ENCODE results near the gene POGZ.

The POGZ gene, protein sequence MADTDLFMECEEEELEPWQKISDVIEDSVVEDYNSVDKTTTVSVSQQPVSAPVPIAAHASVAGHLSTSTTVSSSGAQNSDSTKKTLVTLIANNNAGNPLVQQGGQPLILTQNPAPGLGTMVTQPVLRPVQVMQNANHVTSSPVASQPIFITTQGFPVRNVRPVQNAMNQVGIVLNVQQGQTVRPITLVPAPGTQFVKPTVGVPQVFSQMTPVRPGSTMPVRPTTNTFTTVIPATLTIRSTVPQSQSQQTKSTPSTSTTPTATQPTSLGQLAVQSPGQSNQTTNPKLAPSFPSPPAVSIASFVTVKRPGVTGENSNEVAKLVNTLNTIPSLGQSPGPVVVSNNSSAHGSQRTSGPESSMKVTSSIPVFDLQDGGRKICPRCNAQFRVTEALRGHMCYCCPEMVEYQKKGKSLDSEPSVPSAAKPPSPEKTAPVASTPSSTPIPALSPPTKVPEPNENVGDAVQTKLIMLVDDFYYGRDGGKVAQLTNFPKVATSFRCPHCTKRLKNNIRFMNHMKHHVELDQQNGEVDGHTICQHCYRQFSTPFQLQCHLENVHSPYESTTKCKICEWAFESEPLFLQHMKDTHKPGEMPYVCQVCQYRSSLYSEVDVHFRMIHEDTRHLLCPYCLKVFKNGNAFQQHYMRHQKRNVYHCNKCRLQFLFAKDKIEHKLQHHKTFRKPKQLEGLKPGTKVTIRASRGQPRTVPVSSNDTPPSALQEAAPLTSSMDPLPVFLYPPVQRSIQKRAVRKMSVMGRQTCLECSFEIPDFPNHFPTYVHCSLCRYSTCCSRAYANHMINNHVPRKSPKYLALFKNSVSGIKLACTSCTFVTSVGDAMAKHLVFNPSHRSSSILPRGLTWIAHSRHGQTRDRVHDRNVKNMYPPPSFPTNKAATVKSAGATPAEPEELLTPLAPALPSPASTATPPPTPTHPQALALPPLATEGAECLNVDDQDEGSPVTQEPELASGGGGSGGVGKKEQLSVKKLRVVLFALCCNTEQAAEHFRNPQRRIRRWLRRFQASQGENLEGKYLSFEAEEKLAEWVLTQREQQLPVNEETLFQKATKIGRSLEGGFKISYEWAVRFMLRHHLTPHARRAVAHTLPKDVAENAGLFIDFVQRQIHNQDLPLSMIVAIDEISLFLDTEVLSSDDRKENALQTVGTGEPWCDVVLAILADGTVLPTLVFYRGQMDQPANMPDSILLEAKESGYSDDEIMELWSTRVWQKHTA (N-terminal part only)

DNA sequence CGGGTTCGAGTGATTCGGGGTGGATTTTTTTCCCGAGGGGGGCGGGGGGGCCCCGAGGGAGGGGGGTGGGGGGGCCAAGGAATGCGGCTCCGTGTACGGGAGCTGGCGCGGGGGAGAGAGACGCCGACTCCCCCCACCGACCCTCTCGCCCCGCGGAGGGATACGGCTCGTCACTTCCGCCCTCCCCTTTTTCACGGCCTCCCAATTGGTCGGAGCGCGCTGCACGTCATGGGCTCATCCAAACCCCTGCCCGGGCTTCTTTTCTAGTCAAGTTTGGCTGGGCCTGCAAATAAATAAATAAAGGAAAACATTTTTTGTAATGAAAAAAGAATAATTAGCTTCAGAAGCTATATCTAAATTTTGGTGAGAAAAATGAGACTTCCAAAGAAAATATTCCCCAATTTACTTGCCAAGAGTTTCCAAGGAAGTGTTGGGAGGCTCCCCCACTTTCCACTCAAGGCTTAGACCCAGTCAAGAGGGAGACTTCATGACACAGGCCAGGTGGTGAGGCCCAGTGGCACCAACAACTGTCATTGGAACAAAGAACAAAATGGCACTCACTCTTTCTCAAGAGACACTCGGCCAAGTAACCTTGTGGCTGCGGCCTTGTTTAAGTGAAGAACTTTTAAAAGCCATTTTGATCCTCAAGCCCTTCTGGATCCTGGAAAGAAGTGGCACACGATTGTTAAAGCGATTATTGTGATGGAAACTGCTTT, at the start of gene POGZ:
TSS of gene POGZ (minus strand) at position 164 of the 716 bp plus-strand sequence. CDS start 17,290 bp downstream, outside the sequence.
- peak; percentile 94 for DNase-seq (ENCODE audit: low read depth, low spot score)

DNA sequence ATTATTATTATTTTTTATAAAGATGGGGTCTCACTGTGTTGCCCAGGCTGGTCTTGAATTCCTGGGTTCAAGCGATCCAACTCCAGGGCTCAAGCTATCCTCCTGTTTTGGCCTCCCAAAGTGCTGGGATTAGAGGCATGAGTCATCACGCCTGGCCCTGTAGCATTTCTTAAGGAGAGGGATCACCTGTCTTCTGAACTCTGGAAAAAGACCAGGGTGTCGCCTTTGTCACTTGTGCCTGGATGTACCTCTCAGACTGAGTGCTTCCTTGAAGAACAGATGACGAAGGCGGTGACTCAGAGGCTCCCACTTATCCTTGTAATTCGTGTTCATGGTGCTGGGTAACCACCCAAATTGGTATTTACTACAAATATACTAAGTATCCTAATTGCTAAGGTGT, 49.5 kb upstream of the POGZ start:
- DNase-seq (ENCODE audit: low read depth, low spot score) = no peak

DNA sequence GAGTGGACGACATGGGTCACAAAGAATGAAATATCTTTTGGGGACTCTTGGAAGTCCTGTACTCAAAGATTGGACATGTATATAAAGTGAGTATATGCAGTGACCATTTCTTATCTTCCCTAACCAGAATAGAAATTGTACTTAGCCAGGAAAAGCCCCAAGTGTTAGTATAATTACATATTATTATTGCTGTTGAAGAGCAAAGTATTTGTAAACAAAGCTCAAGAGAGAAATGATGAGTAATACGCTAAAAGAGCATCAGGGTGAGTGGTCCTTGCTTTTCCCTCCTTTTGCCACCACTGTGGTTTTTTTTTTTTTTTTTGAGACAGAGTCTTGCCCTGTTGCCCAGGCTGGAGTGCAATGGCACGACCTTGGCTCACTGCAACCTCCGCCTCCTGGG, 45.5 kb upstream of the POGZ start:
- DNase-seq (ENCODE audit: low read depth, low spot score) = no peak

DNA sequence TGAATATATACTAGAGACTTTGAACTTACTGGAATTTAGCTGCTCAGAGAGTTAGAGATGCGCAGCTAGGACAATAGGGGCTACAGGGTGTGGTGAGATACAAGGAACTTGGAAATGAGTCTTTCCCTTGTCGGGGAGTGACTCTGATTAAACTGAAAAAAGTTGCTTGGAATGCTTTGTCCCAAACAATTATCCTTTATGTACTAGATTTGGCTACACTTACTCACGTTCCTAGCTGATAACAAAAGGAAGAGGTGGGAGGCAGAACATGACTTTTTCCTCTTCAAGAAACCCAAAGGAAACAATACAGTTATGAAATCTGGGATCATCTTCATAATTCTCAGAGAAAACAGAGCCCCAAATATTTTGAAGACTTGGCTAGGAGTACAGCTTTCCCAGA, 45.0 kb upstream of the POGZ start:
- no peak for DNase-seq (ENCODE audit: low read depth, low spot score)

DNA sequence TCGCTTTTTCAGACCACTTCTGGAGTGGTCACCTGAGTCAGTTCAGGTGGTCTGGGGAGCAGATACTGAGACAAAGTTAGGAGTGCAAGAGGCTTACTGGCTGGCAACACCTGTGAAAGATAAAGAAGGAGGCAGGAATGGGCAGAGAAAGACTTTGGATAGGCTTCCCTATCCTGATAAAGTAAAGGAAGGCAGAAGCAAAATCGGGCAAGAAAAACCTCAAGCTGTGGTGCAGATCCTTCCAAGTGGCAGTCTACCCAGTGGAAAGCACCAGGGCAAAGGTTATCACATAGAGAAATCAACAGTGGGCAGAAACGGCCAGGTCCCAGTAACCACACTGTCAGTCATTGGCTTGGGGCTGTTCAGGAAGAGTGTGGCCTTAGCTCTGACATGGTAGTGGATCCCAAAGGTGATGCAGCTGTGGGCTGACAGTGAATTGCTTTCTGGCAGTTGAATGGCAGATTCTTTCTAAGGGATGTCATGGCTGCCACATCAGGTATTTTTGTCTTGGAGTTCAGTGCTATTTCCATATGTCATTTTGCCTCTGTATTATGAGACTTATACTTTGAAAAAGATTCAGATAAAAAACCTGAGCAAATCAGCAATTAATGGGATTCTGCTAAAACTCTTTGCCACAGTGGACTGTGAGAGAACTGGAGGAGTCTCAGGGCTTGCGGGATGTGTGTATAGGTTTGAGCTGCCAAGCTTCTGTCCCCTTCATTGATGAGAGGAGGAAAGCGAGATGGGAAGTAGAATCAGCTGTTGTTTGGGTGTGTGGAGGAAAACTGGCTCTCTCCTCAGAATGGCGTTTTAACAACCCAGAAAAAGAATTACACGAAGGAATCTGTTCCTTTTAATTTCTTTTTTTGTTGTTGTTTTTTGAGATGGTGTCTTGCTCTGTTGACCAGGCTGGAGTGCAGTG, 43.8 kb upstream of the POGZ start:
- no peak for DNase-seq (ENCODE audit: low read depth, low spot score)

DNA sequence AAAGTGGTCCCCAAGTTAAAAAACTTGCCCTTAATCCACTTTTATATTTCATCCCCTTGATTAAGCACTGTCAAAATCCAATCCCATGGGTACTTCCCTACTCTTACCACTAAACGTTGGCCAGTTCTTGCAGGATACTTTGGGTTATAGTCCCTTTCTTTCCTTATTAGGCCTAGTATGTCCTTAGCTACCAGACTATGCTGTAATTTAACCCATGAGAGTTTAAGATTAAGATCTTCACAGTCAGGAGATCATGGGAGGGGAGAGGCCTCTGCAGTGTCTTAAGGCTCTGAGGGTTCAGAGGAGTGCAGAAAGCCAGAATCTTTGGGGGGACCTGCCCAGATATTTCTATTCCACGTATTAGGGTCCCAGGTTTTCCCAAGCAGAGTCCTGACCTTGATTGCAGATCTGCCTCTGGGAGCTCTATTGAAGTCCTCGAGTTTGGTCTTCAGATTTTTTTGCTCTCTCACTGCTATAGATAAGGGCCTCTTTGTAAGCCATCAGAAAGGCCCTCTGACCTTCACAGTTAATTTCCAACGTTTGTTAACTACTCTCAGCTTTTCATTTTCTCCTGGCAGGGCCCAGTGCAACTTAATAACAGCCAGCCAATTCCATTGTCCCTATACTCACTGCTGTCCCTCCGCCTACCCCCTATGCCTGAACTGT, 42.9 kb upstream of the POGZ start:
- no peak for DNase-seq (ENCODE audit: low read depth, low spot score)

DNA sequence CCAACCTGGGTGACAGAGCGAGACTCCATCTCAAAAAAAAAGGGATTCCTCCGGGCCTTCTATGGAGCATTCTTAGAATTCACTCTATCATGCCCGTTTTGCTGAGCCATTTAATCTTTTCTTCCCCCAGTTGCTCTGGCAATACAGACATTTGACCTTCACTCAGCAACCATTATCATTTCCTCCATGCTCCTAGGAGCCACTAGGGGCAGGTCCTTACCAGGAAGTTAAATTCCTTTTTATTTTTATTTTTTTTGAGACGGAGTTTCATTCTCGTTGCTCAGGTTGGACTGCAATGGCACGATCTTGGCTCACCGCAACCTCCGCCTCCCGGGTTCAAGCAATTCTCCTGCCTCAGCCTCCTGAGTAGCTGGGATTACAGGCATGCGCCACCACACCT, 42.2 kb upstream of the POGZ start:
- no peak for DNase-seq (ENCODE audit: low read depth, low spot score)

DNA sequence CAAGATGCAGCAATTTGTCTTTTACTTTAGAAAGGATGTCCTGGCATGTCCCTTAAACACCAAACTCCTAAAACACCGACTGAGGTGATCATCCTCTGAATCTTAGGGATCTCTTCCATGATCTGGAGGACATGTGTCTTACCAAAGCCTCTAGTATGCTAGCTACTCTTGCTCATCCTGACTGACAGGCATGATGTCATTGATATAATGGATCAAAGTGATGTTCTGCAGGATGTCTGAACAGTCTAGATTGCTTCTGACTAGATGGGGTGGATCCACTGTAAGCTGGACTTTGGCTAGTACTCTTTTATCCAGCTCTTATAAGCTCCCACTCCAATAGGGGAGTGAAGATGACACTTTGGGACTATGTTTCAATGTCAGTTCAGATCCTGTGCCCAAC, 40.6 kb upstream of the POGZ start:
- DNase-seq (ENCODE audit: low read depth, low spot score) = no peak

DNA sequence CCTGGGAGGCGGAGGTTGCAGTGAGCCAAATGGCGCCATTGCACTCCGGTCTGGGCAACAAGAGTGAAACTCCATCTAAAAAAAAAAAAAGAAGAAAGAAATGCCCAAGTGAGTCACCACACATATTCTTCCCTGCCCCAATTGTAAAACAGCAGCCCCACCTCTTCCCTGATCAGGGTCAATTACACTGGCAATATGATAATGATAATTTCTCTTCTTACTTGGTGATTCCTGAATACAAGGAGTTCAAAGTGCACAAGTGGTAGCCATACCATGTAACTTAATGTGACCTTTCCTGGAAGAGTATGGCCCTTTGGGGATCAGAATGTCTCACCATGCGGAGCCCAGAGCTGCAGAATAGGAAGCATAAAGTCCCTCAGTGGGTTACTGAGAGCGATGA, 40.1 kb upstream of the POGZ start:
- no peak for DNase-seq (ENCODE audit: low read depth, low spot score)

DNA sequence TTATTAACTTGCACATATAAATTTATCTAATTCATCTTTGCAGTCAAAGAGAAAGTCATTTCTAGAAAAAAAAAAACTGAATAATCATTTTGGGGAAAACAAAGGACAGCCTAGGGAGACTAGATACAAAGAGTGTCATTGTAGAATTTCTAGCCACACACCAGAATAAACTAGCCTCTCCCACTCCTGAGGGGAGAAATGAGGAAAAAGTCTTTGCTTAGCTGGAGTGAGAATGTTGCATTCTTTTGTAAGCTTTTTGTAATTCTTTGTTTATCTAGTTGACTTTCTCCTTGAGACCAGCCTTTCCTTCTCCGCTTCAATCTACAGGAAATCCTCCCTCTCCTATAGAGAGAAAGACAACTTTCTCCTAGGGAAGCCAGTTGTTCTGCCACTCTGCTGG, 36.0 kb upstream of the POGZ start:
- no peak for DNase-seq (ENCODE audit: low read depth, low spot score)

DNA sequence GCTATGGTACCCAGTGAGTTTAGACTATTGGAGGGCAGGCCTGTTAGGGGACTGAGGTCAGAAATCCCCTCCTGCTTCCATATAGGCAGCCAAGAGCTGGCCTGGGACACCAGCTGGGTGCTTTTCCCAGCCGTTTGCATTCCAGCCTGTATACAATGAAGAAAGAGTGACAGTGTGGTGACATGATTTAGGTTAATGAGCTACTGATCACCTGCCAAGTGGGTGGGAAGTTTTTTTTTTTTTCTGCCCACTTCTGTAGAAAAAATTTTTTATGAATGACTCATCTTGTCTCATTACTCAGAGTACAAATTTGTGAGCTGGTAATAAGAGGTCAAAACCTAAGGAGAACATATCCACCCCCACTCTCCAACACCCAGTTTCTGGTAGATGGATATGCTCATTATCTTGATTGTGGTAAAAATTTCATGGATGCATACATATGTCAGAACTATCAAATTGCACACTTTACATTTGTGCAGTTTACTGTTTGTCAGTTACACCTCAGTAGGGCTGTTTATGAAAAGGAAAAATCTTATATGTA, 35.5 kb upstream of the POGZ start:
- no peak for DNase-seq (ENCODE audit: low read depth, low spot score)

DNA sequence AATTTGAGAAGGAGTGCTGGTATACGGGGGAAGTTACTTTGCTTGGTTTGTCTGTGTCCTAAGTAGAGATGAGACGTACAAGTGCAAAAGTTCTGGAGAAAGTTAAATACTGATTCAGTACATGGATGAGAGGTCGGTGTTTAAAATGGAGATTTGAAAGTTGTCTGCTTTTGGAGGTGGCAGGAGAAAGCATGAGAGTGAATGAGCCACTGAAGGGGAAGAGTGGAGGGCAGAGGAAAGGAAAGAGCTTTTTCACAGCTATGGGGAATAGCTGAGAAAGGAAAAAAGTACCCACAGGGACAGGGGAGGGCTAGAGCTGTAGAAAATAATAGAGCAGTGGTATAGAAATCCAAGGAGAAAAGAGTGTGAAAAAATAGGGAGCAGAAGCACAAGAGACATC, 33.7 kb upstream of the POGZ start:
- no peak for DNase-seq (ENCODE audit: low read depth, low spot score)

DNA sequence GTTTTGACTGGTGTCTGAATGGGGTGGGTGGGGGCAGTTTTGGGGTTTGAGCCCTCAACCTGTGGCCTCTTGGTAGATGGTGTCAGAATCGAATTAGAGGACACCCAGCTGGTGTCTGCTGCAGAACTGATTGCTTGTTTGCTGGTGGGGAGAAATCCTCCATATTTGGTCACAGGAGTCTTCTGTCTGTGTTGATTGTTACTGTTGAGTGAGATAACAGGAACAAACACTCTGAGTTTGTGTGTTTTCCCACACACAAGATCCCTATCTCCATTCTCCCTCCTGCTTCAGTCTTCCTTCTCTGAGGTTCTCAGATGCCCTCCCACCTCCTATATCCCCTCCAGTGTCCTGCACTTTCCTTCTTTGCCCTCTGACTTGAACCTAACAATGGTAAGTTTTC, 32.8 kb upstream of the POGZ start:
- DNase-seq (ENCODE audit: low read depth, low spot score) = no peak

DNA sequence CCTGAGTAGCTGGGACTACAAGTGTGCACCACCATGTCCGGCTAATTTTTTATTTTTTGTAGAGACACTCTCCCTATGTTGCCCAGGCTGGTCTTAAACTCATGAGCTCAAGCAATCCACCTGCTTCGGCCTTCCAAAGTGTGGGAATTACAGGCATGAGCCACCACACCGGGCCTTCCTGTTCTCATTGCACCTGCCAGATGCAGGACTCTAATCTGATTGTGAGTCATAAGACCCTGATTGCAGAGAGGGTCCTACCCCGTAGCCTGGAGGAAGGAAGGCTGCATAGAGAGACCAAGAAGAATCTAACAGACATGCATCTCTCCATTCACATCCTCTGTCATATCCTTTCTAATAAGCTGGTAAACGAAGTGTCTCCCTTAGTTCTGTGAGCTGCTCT, 32.3 kb upstream of the POGZ start:
- no peak for DNase-seq (ENCODE audit: low read depth, low spot score)

DNA sequence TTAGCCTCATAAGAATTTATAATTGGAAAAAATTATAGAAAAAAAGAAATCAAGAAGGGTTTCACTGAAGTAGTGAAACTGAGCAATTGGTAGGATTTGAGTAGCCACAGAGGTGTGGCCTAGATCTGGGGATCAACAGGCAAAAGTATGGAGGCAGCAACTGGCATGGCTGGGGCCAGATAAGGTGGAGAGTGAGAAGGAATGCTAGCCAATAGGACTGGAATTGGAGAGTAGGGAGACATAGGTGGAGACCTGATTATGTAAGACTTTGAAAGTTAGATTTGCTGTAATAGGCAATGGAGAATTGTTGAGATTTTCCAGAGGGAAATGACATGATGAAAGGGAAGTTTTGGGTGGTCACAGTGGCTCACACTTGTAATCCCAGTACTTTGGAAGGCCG, 27.3 kb upstream of the POGZ start:
- no peak for DNase-seq (ENCODE audit: low read depth, low spot score)

DNA sequence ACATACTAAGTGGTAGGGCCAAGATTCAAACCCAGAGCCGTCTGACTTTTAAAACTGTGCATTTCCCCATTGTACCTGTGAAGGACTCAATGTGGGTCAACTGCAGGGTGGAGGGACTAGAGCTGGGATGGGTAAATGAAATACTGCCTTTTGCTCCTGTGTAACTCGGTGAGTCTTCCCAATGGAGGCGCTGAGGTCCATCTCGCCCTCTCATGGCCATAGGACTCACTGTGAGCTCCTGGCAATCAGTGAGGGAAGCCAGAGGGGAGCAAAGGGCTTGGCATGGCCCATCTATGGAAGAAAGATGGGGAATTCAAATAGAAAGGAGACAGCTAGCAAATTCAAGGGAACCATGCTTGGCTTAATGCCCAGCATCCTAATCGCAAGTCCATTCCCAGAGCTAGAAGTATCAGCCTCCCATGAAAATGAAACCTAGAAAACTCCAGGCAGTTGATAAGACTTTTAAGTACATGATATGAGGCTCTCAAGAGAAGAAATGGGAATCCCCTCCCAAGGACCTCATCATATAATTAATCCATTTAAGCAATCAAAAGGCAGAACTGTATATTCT, 26.5 kb upstream of the POGZ start:
- DNase-seq (ENCODE audit: low read depth, low spot score) = no peak

DNA sequence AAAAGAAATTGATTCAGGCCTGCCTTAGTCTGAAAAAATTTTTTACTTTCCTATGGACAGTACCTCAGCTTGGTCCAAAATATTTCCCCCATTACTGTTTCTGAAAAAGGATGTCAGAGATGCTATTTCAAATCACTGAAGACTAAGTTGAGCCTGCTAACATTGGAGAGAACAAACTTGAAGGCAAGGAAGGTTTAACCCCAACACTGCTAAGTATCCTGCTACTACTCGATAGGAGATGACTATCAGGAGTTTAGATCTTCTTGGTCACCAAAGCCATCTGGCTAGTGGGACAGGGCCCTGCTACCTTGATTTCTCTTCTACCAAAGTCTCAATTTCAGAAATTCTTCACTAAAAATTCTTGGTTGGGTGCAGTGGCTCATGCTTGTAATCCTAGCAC, 22.7 kb upstream of the POGZ start:
- no peak for DNase-seq (ENCODE audit: low read depth, low spot score)

DNA sequence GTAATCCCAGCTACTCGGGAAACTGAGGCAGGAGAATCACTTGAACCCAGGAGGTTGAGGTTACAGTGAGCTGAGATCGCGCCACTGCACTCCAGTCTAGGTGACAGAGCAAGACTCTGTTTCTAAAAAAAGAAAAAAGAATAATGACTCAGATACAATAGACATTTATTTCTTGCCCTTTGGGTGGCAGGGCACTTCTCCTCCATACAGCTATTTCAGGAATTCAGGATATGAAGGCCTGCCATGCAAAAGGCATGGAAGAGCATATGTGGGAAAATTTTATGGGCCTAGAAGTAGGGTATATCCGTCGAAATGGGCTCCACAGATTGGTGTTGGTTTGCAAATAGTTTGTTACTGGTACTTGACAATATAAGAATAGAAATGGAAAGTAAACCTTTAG, 20.2 kb upstream of the POGZ start:
- DNase-seq (ENCODE audit: low read depth, low spot score) = no peak

DNA sequence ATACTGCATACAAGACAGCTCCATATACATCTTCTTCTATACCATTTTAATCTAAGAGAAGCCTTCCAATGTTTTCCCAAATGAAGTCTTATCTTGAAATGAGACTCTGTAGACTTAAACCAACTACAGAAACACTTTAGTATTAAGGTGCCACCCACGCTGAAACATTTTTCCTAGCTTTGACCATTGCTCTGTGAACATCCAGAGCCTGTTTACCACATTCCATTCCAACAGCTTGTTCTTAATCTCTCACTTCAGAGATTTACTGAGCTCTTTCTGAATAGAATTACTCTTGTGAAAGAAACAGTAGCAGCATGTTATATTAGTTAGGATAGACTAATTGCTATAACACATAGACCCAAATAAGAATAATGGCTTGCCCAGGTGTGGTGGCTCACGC, 19.6 kb upstream of the POGZ start:
- no peak for DNase-seq (ENCODE audit: low read depth, low spot score)
